Neural crest cell (in vitro differentiated cells): Measurements from ENCODE around the gene LSM14A. TPM values are rescaled to one million over a fixed set of nuclear protein-coding genes. Genes with fewer than 3 reads are reported as not detected.
"Not testable (repeated sequence)": the region's sequence is repeated elsewhere in the genome, so short reads cannot be mapped to it uniquely, and the experiment has no call there.

Experiments
- DNase-seq: peaks from one replicate; pipeline ENCODE4 v3.0.0; 2021; ENCODE audit warnings: low read depth, mixed read lengths, low spot score
- H3K27ac Mint-ChIP-seq: one replicate; pipeline ENCODE4 v1.8.0; 2021; ENCODE audit warnings: mild to moderate bottlenecking, mixed read lengths; ENCODE audit not compliant: unreplicated experiment
- H3K27me3 Mint-ChIP-seq: 2 replicates; pipeline ENCODE4 v1.8.0; 2021; ENCODE audit warnings: low read depth, mild to moderate bottlenecking, mixed read lengths
- H3K36me3 Mint-ChIP-seq: 2 replicates; pipeline ENCODE4 v1.8.0; 2021; ENCODE audit warnings: low read depth, mild to moderate bottlenecking, mixed read lengths
- H3K4me1 Mint-ChIP-seq: 2 replicates; pipeline ENCODE4 v1.8.0; 2021; ENCODE audit warnings: mixed read lengths
- H3K4me3 Mint-ChIP-seq: one replicate; pipeline ENCODE4 v1.8.0; 2021; ENCODE audit warnings: mild to moderate bottlenecking, mixed read lengths
- H3K9me3 Mint-ChIP-seq: 2 replicates; pipeline ENCODE4 v1.8.0; 2021; ENCODE audit warnings: mixed read lengths
- CTCF ChIP-seq: fragments of 200-600 bp; sonication (generic); conservative IDR thresholded peaks from 2 replicates; pipeline ENCODE4 v1.5.0; 2021; ENCODE audit warnings: antibody characterized with exemption, mild to moderate bottlenecking
- total RNA-seq: library from RNA; stranded (reverse); gene quantifications from 2 replicates; pipeline ENCODE4 v1.2.1, GENCODE V29; 2021

LSM14A gene
- total RNA-seq, 1 donor from 2014 or later = 141 TPM

DNA sequence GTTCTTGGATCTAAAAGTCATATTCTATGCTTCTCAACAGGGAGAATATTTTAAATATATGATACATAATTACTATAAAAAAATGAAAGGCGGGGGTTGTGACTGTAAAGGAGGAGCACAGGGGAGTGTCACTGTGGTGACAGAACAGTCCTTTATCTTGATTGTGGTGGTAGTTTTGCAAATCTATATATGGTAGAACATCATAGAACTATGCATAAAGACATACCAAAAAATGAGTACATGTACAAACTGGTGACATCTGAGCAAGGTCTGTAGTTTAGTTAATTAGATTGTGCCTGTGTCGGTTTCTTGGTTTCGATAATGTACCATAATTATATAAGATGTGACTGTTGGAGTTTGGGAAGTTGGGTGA lies 43.3 kb downstream of the LSM14A start:
- no peaks in the 10 kb centered on the region for H3K27me3 Mint-ChIP-seq
- no peak overlapping the region for H3K27ac Mint-ChIP-seq
- H3K4me3 Mint-ChIP-seq = no peak overlapping the region
- H3K4me1 Mint-ChIP-seq = no peaks in the 10 kb centered on the region
- no peak for TF ChIP-seq CTCF
- no peaks in the 10 kb centered on the region for H3K9me3 Mint-ChIP-seq
- peaks cover 13% of the 10 kb centered on the region for H3K36me3 Mint-ChIP-seq
- no peak for DNase-seq

- H3K4me3 Mint-ChIP-seq, H3K27me3 Mint-ChIP-seq, H3K27ac Mint-ChIP-seq, H3K4me1 Mint-ChIP-seq, DNase-seq, H3K9me3 Mint-ChIP-seq: not testable (repeated sequence)
- H3K36me3 Mint-ChIP-seq = peaks cover 18% of the 10 kb centered on the region
These were observed 44.5 kb downstream of the LSM14A start for GRCh38 chr19:34216745-34217219.

DNA sequence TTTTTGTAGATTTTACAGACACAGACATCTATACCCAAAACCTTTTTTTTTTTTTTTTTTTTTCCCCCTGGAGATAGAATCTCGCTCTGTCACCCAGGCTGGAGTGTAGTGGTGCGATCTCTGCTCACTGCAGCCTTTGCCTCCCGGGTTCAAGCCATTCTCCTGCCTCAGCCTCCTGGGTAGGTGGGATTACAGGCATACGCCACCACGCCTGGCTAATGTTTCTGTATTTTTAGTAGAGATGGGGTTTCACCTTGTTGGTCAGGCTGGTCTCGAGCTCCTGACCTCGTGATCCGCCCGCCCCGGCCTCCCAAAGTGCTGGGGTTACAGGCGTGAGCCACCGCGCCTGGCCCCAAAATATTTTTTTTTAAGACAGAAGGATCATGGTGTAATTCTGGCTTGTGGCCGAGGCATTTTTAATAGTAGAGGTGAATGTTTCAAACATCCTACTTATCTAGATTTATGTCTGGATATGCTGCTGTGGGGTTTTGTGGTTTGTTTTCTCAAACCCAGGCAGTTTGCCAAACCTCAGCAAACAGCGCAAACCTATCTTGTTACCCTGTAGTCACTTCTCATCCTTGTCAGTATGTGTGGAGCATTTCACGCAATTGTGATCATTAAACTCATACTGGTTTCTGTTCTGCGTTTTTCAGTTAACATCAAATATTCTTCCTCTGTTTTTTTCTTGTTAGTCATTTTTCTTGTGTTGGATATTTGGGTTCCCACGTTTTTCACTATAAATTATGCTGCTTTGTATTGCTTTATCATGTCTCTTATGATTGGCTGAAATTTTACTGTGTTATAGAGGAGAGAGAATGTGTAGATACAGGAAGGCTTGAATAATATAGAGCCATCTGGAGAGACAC lies 45.9 kb downstream of the LSM14A start:
- Mint-ChIP-seq H3K27me3 (no peaks in the 10 kb centered on the region), H3K9me3 (no peaks in the 10 kb centered on the region), H3K4me1 (no peaks in the 10 kb centered on the region), H3K27ac (peak overlapping the region; percentile 57), H3K36me3 (peaks cover 18% of the 10 kb centered on the region), H3K4me3 (no peak overlapping the region)
- DNase-seq = no peak
- no peak for TF ChIP-seq CTCF

DNA sequence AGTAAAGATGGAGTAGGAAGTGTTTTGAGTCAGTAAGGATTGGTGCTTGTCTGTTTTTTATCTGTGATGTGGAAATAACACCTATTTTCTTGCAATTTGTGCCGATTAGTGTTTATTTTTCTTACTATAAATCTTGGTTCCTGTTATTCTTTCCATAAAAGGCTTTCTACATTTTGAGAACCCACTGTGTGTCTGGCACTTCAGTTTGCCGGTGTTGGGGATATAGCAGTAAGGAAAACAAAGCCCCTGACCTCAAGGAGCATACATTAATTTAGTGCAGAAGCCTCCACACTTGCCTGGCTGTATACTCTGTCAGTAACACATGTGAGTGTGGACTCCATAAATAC lies 46.5 kb downstream of the LSM14A start:
- no peaks in the 10 kb centered on the region for H3K4me1 Mint-ChIP-seq
- peaks cover 21% of the 10 kb centered on the region for H3K36me3 Mint-ChIP-seq
- H3K27ac Mint-ChIP-seq = no peak overlapping the region
- no peaks in the 10 kb centered on the region for H3K27me3 Mint-ChIP-seq
- no peaks in the 10 kb centered on the region for H3K9me3 Mint-ChIP-seq
- no peak for TF ChIP-seq CTCF
- DNase-seq = no peak
- no peak overlapping the region for H3K4me3 Mint-ChIP-seq

GRCh38 chr19:34220472-34221063 lies 48.3 kb downstream of the LSM14A start:
- no peaks in the 10 kb centered on the region for H3K9me3 Mint-ChIP-seq
- peaks cover 6% of the 10 kb centered on the region for H3K4me1 Mint-ChIP-seq
- no peak overlapping the region for H3K27ac Mint-ChIP-seq
- peaks cover 29% of the 10 kb centered on the region for H3K36me3 Mint-ChIP-seq
- H3K27me3 Mint-ChIP-seq = no peaks in the 10 kb centered on the region
- TF ChIP-seq CTCF = peak; percentile 79
- peak; percentile 61 for DNase-seq
- H3K4me3 Mint-ChIP-seq = no peak overlapping the region

GRCh38 chr19:34222386-34222785 lies 50.1 kb downstream of the LSM14A start:
- Mint-ChIP-seq H3K4me1 (peaks cover 6% of the 10 kb centered on the region), H3K36me3 (peaks cover 34% of the 10 kb centered on the region), H3K27me3 (no peaks in the 10 kb centered on the region), H3K4me3 (no peak overlapping the region), H3K27ac (no peak overlapping the region), H3K9me3 (no peaks in the 10 kb centered on the region)
- no peak for TF ChIP-seq CTCF
- DNase-seq = no peak
